ENCODE measurements around the gene MAPK7.

GRCh38 chr17:19390951-19391350, 12.7 kb downstream of the MAPK7 start:
- TF ChIP-seq CTCF (IDR thresholded peaks at IDR 0.05 in 4 of 5, conservative IDR thresholded peaks at IDR 0.05 in 1 of 5) (no peak), POLR2A (IDR thresholded peaks at IDR 0.05) (no peak)

Measured in gastrocnemius medialis (tissue), 4 donors.